ENCODE measurements around the gene GTF3C2. TPM values are rescaled to one million over a fixed set of nuclear protein-coding genes. Genes with fewer than 3 reads are reported as not detected.

GTF3C2 gene
- total RNA-seq, 1 experiment from 2014 or later, result 109 TPM

- Histone ChIP-seq H2AFZ (ENCODE audit: low read length) (no peak overlapping the region), H3K79me2 (ENCODE audit: insufficient read depth, low read length) (no peaks in the 10 kb centered on the region), H2BK15ac (ENCODE audit: low read depth, low read length) (no peak overlapping the region), H3K9ac (ENCODE audit: extremely low read depth, insufficient read length, low read length) (no peak overlapping the region), H4K5ac (ENCODE audit: insufficient read length, low read depth, low read length) (no peak overlapping the region), H2AK5ac (ENCODE audit: insufficient read length, low read length) (no peak overlapping the region), H4K20me1 (ENCODE audit: control insufficient read depth, insufficient read depth, insufficient read length) (no peaks in the 10 kb centered on the region), H2BK20ac (ENCODE audit: low read depth, low read length, poor library complexity, severe bottlenecking) (no peak overlapping the region), H3K4me2 (ENCODE audit: insufficient read depth, insufficient read length, low read length) (no peak overlapping the region), H4K8ac (replicated peaks; ENCODE audit: insufficient read length, low read depth, low read length) (no peak overlapping the region), H3K79me1 (ENCODE audit: insufficient read depth, low read depth, low read length, poor library complexity, severe bottlenecking) (no peaks in the 10 kb centered on the region), H3K14ac (ENCODE audit: insufficient read depth, low read length) (no peak overlapping the region), H2BK5ac (ENCODE audit: insufficient read length, low read length) (no peak overlapping the region), H3K27ac (ENCODE audit: insufficient read length, low read depth, low read length) (no peak overlapping the region), H3K27me3 (ENCODE audit: insufficient read depth, low read length) (no peaks in the 10 kb centered on the region), H3K56ac (ENCODE audit: insufficient read length, low read depth, low read length) (no peak overlapping the region), H3K18ac (ENCODE audit: insufficient read length, low read depth, low read length) (no peak overlapping the region), H2BK120ac (ENCODE audit: low read depth, low read length, poor library complexity, severe bottlenecking) (no peak overlapping the region), H4K91ac (ENCODE audit: insufficient read length, low read depth, low read length) (no peak overlapping the region), H3K23me2 (ENCODE audit: insufficient read length, low read depth, low read length, poor library complexity, severe bottlenecking) (no peaks in the 10 kb centered on the region), H2BK12ac (ENCODE audit: insufficient read length, low read depth, low read length) (no peak overlapping the region), H3K4me1 (ENCODE audit: insufficient read depth, low read length) (peaks cover 6% of the 10 kb centered on the region; the same call in 1 of the 2 replicates), H3T11ph (ENCODE audit: low read length) (no peak overlapping the region), H3K4ac (ENCODE audit: low read depth, low read length) (no peak overlapping the region), H3K9me3 (ENCODE audit: control insufficient read depth, low read depth, low read length) (no peaks in the 10 kb centered on the region), H3K23ac (ENCODE audit: insufficient read length, low read depth, low read length) (no peak overlapping the region)
- Mint-ChIP-seq H3K36me3 (ENCODE audit: insufficient read depth in 1 of 3, low read depth in 3 of 3) (peaks cover 2 to 7% (median 7%) of the 10 kb centered on the region in 3 experiments; a peak in 6 of 7 replicates), H3K9me3 (no peaks in the 10 kb centered on the region), H3K27me3 (ENCODE audit: low read depth) (peaks cover 3% of the 10 kb centered on the region), H3K4me1 (peaks cover 8 to 9% of the 10 kb centered on the region in 2 experiments; a peak in 3 of 4 replicates), H3K27ac (no peak overlapping the region), H3K4me3 (no peak overlapping the region)
- no peak for TF ChIP-seq CTCF (conservative IDR thresholded peaks at IDR 0.05)
- no CpG with 5 or more reads among the region's 9 CpGs for WGBS (ENCODE audit: extremely low coverage, insufficient read length, low lambda C conversion rate)
- DNase-seq, result no peak
Measured at GRCh38 chr2:27314709-27315108, 41.9 kb downstream of the GTF3C2 start.
